Mesendoderm (in vitro differentiated cells): ENCODE data around the gene SCN1B.

Experiments
- DNase-seq: peaks from one replicate; pipeline ENCODE4 v3.0.0; 2013
- H2AK5ac ChIP-seq: 2 replicates; pipeline ENCODE4 v1.6.1; 2013; ENCODE audit warnings: low read length, inconsistent platforms
- H2BK120ac ChIP-seq: 2 replicates; pipeline ENCODE4 v1.6.1; 2013; ENCODE audit warnings: low read depth, mild to moderate bottlenecking, low read length, moderate library complexity, mixed read lengths
- H2BK15ac ChIP-seq: replicated peaks from 2 replicates; pipeline ENCODE4 v1.6.1; 2013; ENCODE audit warnings: low read depth, mild to moderate bottlenecking, moderate library complexity
- H2BK5ac ChIP-seq: 2 replicates; pipeline ENCODE4 v1.6.1; 2013; ENCODE audit warnings: low read length, inconsistent platforms
- H3K18ac ChIP-seq: 2 replicates; pipeline ENCODE4 v1.6.1; 2013; ENCODE audit warnings: mild to moderate bottlenecking, low read length, mixed read lengths
- H3K23ac ChIP-seq: one replicate; pipeline ENCODE4 v1.6.1; 2013; ENCODE audit warnings: low read length
- H3K27ac ChIP-seq: 2 replicates; pipeline ENCODE4 v1.5.1; 2013; ENCODE audit warnings: low read depth, mild to moderate bottlenecking, inconsistent platforms, low read length, moderate library complexity
- H3K27me3 ChIP-seq: 2 replicates; pipeline ENCODE4 v1.6.1; 2013; ENCODE audit warnings: low read length, control low read depth, mild to moderate bottlenecking, inconsistent platforms; ENCODE audit not compliant: insufficient read depth, poor library complexity
- H3K36me3 ChIP-seq: 2 replicates; pipeline ENCODE4 v1.6.1; 2013; ENCODE audit warnings: low read length, inconsistent platforms; ENCODE audit not compliant: control insufficient read depth, insufficient read depth
- H3K4ac ChIP-seq: one replicate; pipeline ENCODE4 v1.6.1; 2013; ENCODE audit warnings: low read depth, mild to moderate bottlenecking, low read length, moderate library complexity
- H3K4me1 ChIP-seq: 2 replicates; pipeline ENCODE4 v1.6.1; 2013; ENCODE audit warnings: low read depth, low read length, inconsistent platforms; ENCODE audit not compliant: control insufficient read depth
- H3K4me2 ChIP-seq: 2 replicates; pipeline ENCODE4 v1.6.1; 2013; ENCODE audit warnings: low read length
- H3K4me3 ChIP-seq: 2 replicates; pipeline ENCODE4 v1.5.1; 2013; ENCODE audit warnings: mild to moderate bottlenecking, low read length
- H3K56ac ChIP-seq: one replicate; pipeline ENCODE4 v1.6.1; 2013; ENCODE audit warnings: low read length
- H3K79me1 ChIP-seq: 2 replicates; pipeline ENCODE4 v1.6.1; 2013; ENCODE audit warnings: low read length, inconsistent platforms
- H3K79me2 ChIP-seq: 2 replicates; pipeline ENCODE4 v1.6.1; 2013; ENCODE audit warnings: mild to moderate bottlenecking, low read length; ENCODE audit not compliant: control insufficient read depth, insufficient read depth
- H3K9ac ChIP-seq: 2 replicates; pipeline ENCODE4 v1.6.1; 2013; ENCODE audit warnings: low read length, inconsistent platforms
- H4K5ac ChIP-seq: one replicate; pipeline ENCODE4 v1.6.1; 2013; ENCODE audit warnings: low read length
- H4K8ac ChIP-seq: one replicate; pipeline ENCODE4 v1.6.1; 2013; ENCODE audit warnings: low read depth, mild to moderate bottlenecking, control low read depth, low read length, moderate library complexity
- WGBS: extraction: QIAGEN DNeasy Blood & Tissue Kit; methylation state at CpG from one replicate; pipeline ENCODE4 v1.1.7; 2013; ENCODE audit warnings: low lambda C conversion rate, missing lambda C conversion rate; ENCODE audit not compliant: insufficient coverage; ENCODE audit errors: extremely low coverage; 5-methylcytosine and 5-hydroxymethylcytosine counted together

The SCN1B gene

GRCh38 chr19:35088131-35088913 is 58.1 kb downstream of the SCN1B start:
- Histone ChIP-seq H3K18ac (no peak overlapping the region), H2BK120ac (no peak overlapping the region), H3K36me3 (no peaks in the 10 kb centered on the region), H3K79me1 (no peaks in the 10 kb centered on the region), H3K4ac (no peak overlapping the region), H3K56ac (peak overlapping the region; percentile 22), H2BK15ac (no peak overlapping the region), H2AK5ac (no peak overlapping the region), H3K4me3 (no peak overlapping the region), H3K23ac (no peak overlapping the region), H2BK5ac (peak overlapping the region; percentile 27), H3K9ac (no peak overlapping the region), H3K27ac (no peak overlapping the region), H3K4me2 (no peak overlapping the region), H4K8ac (no peak overlapping the region), H3K79me2 (no peaks in the 10 kb centered on the region), H4K5ac (no peak overlapping the region), H3K27me3 (no peaks in the 10 kb centered on the region), H3K4me1 (peaks cover 2% of the 10 kb centered on the region)
- WGBS, result no CpG with 5 or more reads among the region's 8 CpGs
- peak; percentile 77 for DNase-seq

GRCh38 chr19:35089554-35089953 is 59.3 kb downstream of the SCN1B start:
- WGBS, result no CpG with 5 or more reads among the region's 8 CpGs
- Histone ChIP-seq H3K23ac (no peak overlapping the region), H3K36me3 (no peaks in the 10 kb centered on the region), H3K79me1 (no peaks in the 10 kb centered on the region), H3K79me2 (no peaks in the 10 kb centered on the region), H3K4ac (no peak overlapping the region), H3K9ac (no peak overlapping the region), H2BK120ac (no peak overlapping the region), H3K56ac (no peak overlapping the region), H4K8ac (no peak overlapping the region), H3K18ac (no peak overlapping the region), H3K4me3 (no peak overlapping the region), H3K4me1 (peaks cover 2% of the 10 kb centered on the region), H4K5ac (no peak overlapping the region), H3K4me2 (no peak overlapping the region), H3K27me3 (no peaks in the 10 kb centered on the region), H2BK15ac (no peak overlapping the region), H2BK5ac (no peak overlapping the region), H3K27ac (no peak overlapping the region), H2AK5ac (no peak overlapping the region)
- DNase-seq, result no peak
